Spleen (tissue), 11 donors: ENCODE measurements around the gene ABCA2. TPM values are rescaled to one million over a fixed set of nuclear protein-coding genes. Genes with fewer than 3 reads are reported as not detected.

Source experiments
- DNase-seq: peaks from one replicate; pipeline ENCODE4 v3.0.0-alpha.2; 2020
- H3K27ac ChIP-seq, 8 donors: fragments of 200-600 bp; sonication (generic) in 7 of 8; 1 replicate in 4 of 8; 2 replicates in 4 of 8; pipeline versions ENCODE4 v1.5.0 to v1.8.0; 2016 to 2021; ENCODE audit warnings: inconsistent platforms in 4 of 8, mild to moderate bottlenecking in 4 of 8, moderate library complexity in 1 of 8
- H3K27me3 ChIP-seq, 7 donors: fragments of 200-600 bp; sonication (generic) in 6 of 7; replicated peaks in 1 of 7; 1 replicate in 4 of 7; 2 replicates in 3 of 7; pipeline versions ENCODE4 v1.5.0 to v1.8.0; 2016 to 2021; ENCODE audit warnings: inconsistent platforms in 3 of 7, mild to moderate bottlenecking in 1 of 7
- H3K36me3 ChIP-seq, 6 donors: fragments of 200-600 bp; sonication (generic) in 5 of 6; 1 replicate in 4 of 6; 2 replicates in 2 of 6; pipeline versions ENCODE4 v1.5.0 to v1.8.0; 2016 to 2021; ENCODE audit warnings: inconsistent platforms in 2 of 6
- H3K4me1 ChIP-seq, 6 donors: fragments of 200-600 bp; sonication (generic) in 5 of 6; 1 replicate in 3 of 6; 2 replicates in 3 of 6; pipeline versions ENCODE4 v1.5.0 to v1.8.0; 2016 to 2021; ENCODE audit warnings: inconsistent platforms in 3 of 6
- H3K4me3 ChIP-seq, 8 donors: fragments of 200-600 bp; sonication (generic) in 7 of 8; 1 replicate in 4 of 8; 2 replicates in 4 of 8; pipeline versions ENCODE4 v1.5.0 to v1.8.0; 2016 to 2021; ENCODE audit warnings: inconsistent platforms in 4 of 8, mild to moderate bottlenecking in 4 of 8, moderate library complexity in 2 of 8
- H3K9me3 ChIP-seq, 8 donors: fragments of 200-600 bp; sonication (generic) in 7 of 8; 1 replicate in 4 of 8; 2 replicates in 4 of 8; pipeline versions ENCODE4 v1.5.0 to v1.8.0; 2016 to 2021; ENCODE audit warnings: inconsistent platforms in 4 of 8
- CTCF ChIP-seq, 11 experiments: fragments of 200-600 bp in 7 of 11; fragments of 450-650 bp in 4 of 11; sonication (generic) in 4 of 11; IDR thresholded peaks in 8 of 11; conservative IDR thresholded peaks in 3 of 11; 1 replicate in 7 of 11; 2 replicates in 4 of 11; pipeline versions ENCODE4 v1.4.0 to v1.8.0; 2016 to 2021; ENCODE audit warnings: antibody characterized with exemption in 11 of 11, inconsistent platforms in 4 of 11, mild to moderate bottlenecking in 1 of 11
- POLR2A ChIP-seq, 3 donors: fragments of 450-650 bp; IDR thresholded peaks; one replicate each; pipeline ENCODE4 v1.5.1; 2017; ENCODE audit warnings: antibody characterized with exemption in 3 of 3, mild to moderate bottlenecking in 1 of 3
- POLR2AphosphoS5 ChIP-seq, 3 donors: sonication (generic); formaldehyde crosslinking; IDR thresholded peaks; one replicate each; pipeline ENCODE4 v1.5.1; 2017; ENCODE audit warnings: antibody characterized with exemption in 3 of 3
- WGBS, 5 donors: extraction: QIAGEN DNeasy Blood & Tissue Kit in 3 of 5; methylation state at CpG; one replicate each; pipeline versions ENCODE4 v1.1.5 to v1.1.7; 2013 to 2018; 5-methylcytosine and 5-hydroxymethylcytosine counted together
- intact Hi-C: fragments of 100-400 bp; cut with DNase I; formaldehyde crosslinking; loops from one replicate; pipeline ENCODE4 v1.15.0; 2023; ENCODE audit warnings: low total_unique reads
- polyA plus RNA-seq, 3 donors: library from polyadenylated mRNA; stranded (reverse); fragments of 200-250 nt; gene quantifications; one replicate each; pipeline ENCODE4 v1.2.1, GENCODE V29; 2013
- total RNA-seq, 7 donors: library from RNA; depleted of rRNA in 3 of 7; stranded (reverse); fragments of >200 nt in 3 of 7; fragmentation: NEBNext Ultra II Directional in 4 of 7; extraction: Animal tissue kit (Norgen Biotek cat#: 25700) in 4 of 7; gene quantifications; one replicate each; pipeline versions ENCODE4 v1.1.0 to v1.2.1, GENCODE V29; 2016 to 2021
- donor health status: healthy with polysubstance abuse.
- donor health status: DM: no; HTN: no; CAD: no; lungs with moderate emphysema.
- donor health status: DM: no; HTN: no; CAD: no.
- donor health status: Bipolar disorder and iron deficiency.
- donor health status: healthy.
- donor health status: DM: no; HTN: no; CAD: no.
- donor health status: DM: yes; HTN: yes; CAD: no.

Gene ABCA2
- total and polyA plus RNA-seq, 10 donors = 11.9 to 97.5 (median 53.2) TPM

GRCh38 chr9:137031904-137032640, 4.0 kb upstream of the ABCA2 start, which contains the start of gene FUT7:
FUT7 (minus strand) TSS chr9:137032088; CDS start chr9:137031991, 97 bp downstream.
- Histone ChIP-seq H3K9me3 (no peaks in the 10 kb centered on the region), H3K36me3 (peaks cover 0 to 4% (median 0%) of the 10 kb centered on the region in 6 donors), H3K27me3 (no peaks in the 10 kb centered on the region), H3K4me3 (peak within 1 kb of the TSS in 6 of 8 donors; percentile 19 to 86 (median 64)), H3K4me1 (peaks cover 58 to 89% (median 80%) of the 10 kb centered on the region in 6 donors), H3K27ac (peak within 1 kb of the TSS; percentile 55 to 94 (median 84))
- WGBS, 5 donors = 22 to 31% (median 25%) methylated on average over 12 to 16 of the region's 16 CpGs
- TF ChIP-seq CTCF (IDR thresholded peaks at IDR 0.05 in 8 of 11, conservative IDR thresholded peaks at IDR 0.05 in 3 of 11) = peak in 3 of 11 experiments; percentile 13 to 30 (median 27)
- TF ChIP-seq POLR2AphosphoS5 (IDR thresholded peaks at IDR 0.05) = peak; percentile 5 to 73 (median 22)
- TF ChIP-seq POLR2A (IDR thresholded peaks at IDR 0.05) = no peak
- DNase-seq = peak; percentile 92
- intact Hi-C loops = loop anchor here (10.0 kb wide), 1 partner anchor 87 kb away; the partner anchor contains the start of genes C8G and FBXW5

GRCh38 chr9:137030538-137031527, 2.8 kb upstream of the ABCA2 start:
- Histone ChIP-seq H3K4me1 (peaks cover 61 to 94% (median 91%) of the 10 kb centered on the region in 6 donors), H3K4me3 (peak overlapping the region in 6 of 8 donors; percentile 19 to 86 (median 64)), H3K27me3 (no peaks in the 10 kb centered on the region), H3K36me3 (no peaks in the 10 kb centered on the region), H3K9me3 (no peaks in the 10 kb centered on the region), H3K27ac (peak overlapping the region; percentile 55 to 94 (median 84))
- peak; percentile 95 for DNase-seq
- intact Hi-C loops = loop anchor here (10.0 kb wide), 1 partner anchor 86 kb away; the partner anchor contains the start of genes C8G and FBXW5
- TF ChIP-seq POLR2AphosphoS5 (IDR thresholded peaks at IDR 0.05) (peak; percentile 66 to 83 (median 76)), CTCF (IDR thresholded peaks at IDR 0.05 in 8 of 11, conservative IDR thresholded peaks at IDR 0.05 in 3 of 11) (peak in 1 of 11 experiments; percentile 6), POLR2A (IDR thresholded peaks at IDR 0.05) (no peak)
- 50 to 62% (median 54%) methylated on average over 33 to 65 of the region's 65 CpGs for WGBS, 5 donors

GRCh38 chr9:137030006-137030405, 2.0 kb upstream of the ABCA2 start:
- Histone ChIP-seq H3K4me1 (peaks cover 56 to 94% (median 90%) of the 10 kb centered on the region in 6 donors), H3K27ac (peak overlapping the region; percentile 15 to 94 (median 84))

More at GRCh38 chr9:137030006-137030405, 2.0 kb upstream of the ABCA2 start:
- no peaks in the 10 kb centered on the region for H3K9me3 ChIP-seq
- H3K36me3 ChIP-seq = no peaks in the 10 kb centered on the region
- H3K4me3 ChIP-seq = peak overlapping the region in 6 of 8 donors; percentile 28 to 86 (median 64)
- H3K27me3 ChIP-seq = no peaks in the 10 kb centered on the region
- intact Hi-C loops = loop anchor here (10.0 kb wide), 1 partner anchor 85 kb away; the partner anchor contains the start of genes C8G and FBXW5
- no peak for TF ChIP-seq POLR2AphosphoS5 (IDR thresholded peaks at IDR 0.05)
- no peak for TF ChIP-seq CTCF (IDR thresholded peaks at IDR 0.05 in 8 of 11, conservative IDR thresholded peaks at IDR 0.05 in 3 of 11)
- 18 to 60% (median 42%) methylated on average over 4 to 15 of the region's 15 CpGs for WGBS, 5 donors
- peak; percentile 86 for DNase-seq
